Peyer's patch (tissue), 4 donors: ENCODE measurements around the gene DPPA2. TPM values are rescaled to one million over a fixed set of nuclear protein-coding genes. Genes with fewer than 3 reads are reported as not detected.

Experiments used
- DNase-seq, 3 donors: peaks; one replicate each; pipeline ENCODE4 v3.0.0-alpha.2; 2017 to 2019
- H3K27ac ChIP-seq, 4 donors: fragments of 200-600 bp; sonication (generic); one replicate each; pipeline ENCODE4 v1.5.1; 2016 to 2019
- H3K27me3 ChIP-seq, 2 donors: fragments of 200-600 bp; sonication (generic); one replicate each; pipeline ENCODE4 v1.5.1; 2019
- H3K36me3 ChIP-seq, 3 donors: fragments of 200-600 bp; sonication (generic); one replicate each; pipeline ENCODE4 v1.5.1; 2016 to 2019
- H3K4me1 ChIP-seq, 4 donors: fragments of 200-600 bp; sonication (generic); one replicate each; pipeline ENCODE4 v1.5.1; 2016 to 2019
- H3K4me3 ChIP-seq, 4 donors: fragments of 200-600 bp; sonication (generic); 1 replicate in 3 of 4; 2 replicates in 1 of 4; pipeline ENCODE4 v1.5.1; 2016 to 2019; ENCODE audit warnings: mild to moderate bottlenecking in 1 of 4
- H3K9me3 ChIP-seq, 4 donors: fragments of 200-600 bp; sonication (generic); one replicate each; pipeline ENCODE4 v1.5.1; 2016 to 2019; ENCODE audit warnings: mild to moderate bottlenecking in 1 of 4
- CTCF ChIP-seq, 6 experiments: fragments of 450-650 bp in 4 of 6; fragments of 200-600 bp in 2 of 6; sonication (generic) in 1 of 6; IDR thresholded peaks; one replicate each; pipeline ENCODE4 v1.5.1; 2017 to 2019; ENCODE audit warnings: antibody characterized with exemption in 6 of 6, mild to moderate bottlenecking in 3 of 6, moderate library complexity in 1 of 6
- POLR2A ChIP-seq, 2 donors: fragments of 450-650 bp; IDR thresholded peaks; one replicate each; pipeline ENCODE4 v1.5.1; 2017; ENCODE audit warnings: antibody characterized with exemption in 2 of 2, mild to moderate bottlenecking in 2 of 2, moderate library complexity in 2 of 2
- total RNA-seq, 4 donors: library from RNA; depleted of rRNA; stranded (reverse); fragments of >200 nt; gene quantifications; one replicate each; pipeline ENCODE4 v1.1.0, GENCODE V29; 2016

Gene DPPA2
- total RNA-seq, 4 donors from 2014 or later: not detected

DNA sequence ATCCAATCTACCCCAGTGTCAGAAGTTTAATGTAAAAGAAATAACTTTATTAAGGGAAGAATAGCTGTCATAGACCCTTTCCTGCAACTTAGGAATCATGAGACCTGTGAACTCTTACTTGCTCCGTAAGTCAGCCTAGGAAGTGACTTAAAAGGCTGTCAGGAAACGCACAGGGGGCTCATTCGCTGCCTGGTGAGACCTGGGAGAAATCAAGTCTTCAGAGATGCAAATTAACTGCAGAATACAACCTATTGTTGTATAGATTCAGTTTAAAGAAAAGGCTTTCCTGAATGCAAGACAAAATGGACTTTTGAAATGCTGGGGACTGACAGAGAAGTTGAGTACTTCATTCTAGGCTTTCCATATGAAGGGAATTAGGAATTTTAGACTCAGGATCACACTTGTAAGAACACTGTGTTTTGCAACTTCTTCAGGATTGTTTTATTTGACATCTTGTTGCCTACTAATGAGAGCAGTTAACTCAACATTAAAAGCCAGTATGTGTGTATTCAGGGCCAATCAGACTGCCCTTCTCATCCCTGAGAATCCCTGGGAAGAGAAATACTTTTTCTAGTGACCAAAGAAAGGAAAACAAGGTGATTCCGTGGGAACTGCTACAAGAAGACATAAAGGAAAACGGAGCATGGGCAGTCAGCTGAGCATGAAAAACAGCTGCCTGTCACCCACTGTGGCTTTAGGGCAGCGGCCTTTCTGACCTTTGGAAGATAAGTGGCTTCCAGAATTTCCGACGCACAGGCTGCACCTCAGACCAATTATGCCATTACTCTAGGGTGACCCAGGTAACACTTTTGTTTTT lies 39.5 kb upstream of the DPPA2 start:
- Histone ChIP-seq H3K4me1 (no peaks in the 10 kb centered on the region), H3K27ac (no peak overlapping the region), H3K36me3 (no peaks in the 10 kb centered on the region), H3K4me3 (no peak overlapping the region), H3K27me3 (no peaks in the 10 kb centered on the region), H3K9me3 (no peaks in the 10 kb centered on the region)
- no peak for TF ChIP-seq POLR2A (IDR thresholded peaks at IDR 0.05)
- no peak for TF ChIP-seq CTCF (IDR thresholded peaks at IDR 0.05)
- no peak for DNase-seq

- no peaks in the 10 kb centered on the region for H3K36me3 ChIP-seq
- TF ChIP-seq CTCF (IDR thresholded peaks at IDR 0.05) (no peak), POLR2A (IDR thresholded peaks at IDR 0.05) (no peak)
- no peak overlapping the region for H3K4me3 ChIP-seq
- H3K27me3 ChIP-seq: no peaks in the 10 kb centered on the region
- H3K9me3 ChIP-seq: no peaks in the 10 kb centered on the region
- H3K4me1 ChIP-seq: no peaks in the 10 kb centered on the region
- no peak for DNase-seq
- no peak overlapping the region for H3K27ac ChIP-seq
Measured at GRCh38 chr3:109353057-109353456, 36.7 kb upstream of the DPPA2 start.

- DNase-seq: no peak
- no peak overlapping the region for H3K27ac ChIP-seq
- H3K27me3 ChIP-seq: no peaks in the 10 kb centered on the region
- no peaks in the 10 kb centered on the region for H3K4me1 ChIP-seq
- TF ChIP-seq POLR2A (IDR thresholded peaks at IDR 0.05): no peak
- no peak for TF ChIP-seq CTCF (IDR thresholded peaks at IDR 0.05)
- no peaks in the 10 kb centered on the region for H3K9me3 ChIP-seq
- no peak overlapping the region for H3K4me3 ChIP-seq
- H3K36me3 ChIP-seq: no peaks in the 10 kb centered on the region
Measured at GRCh38 chr3:109351231-109351630, 34.9 kb upstream of the DPPA2 start.

DNA sequence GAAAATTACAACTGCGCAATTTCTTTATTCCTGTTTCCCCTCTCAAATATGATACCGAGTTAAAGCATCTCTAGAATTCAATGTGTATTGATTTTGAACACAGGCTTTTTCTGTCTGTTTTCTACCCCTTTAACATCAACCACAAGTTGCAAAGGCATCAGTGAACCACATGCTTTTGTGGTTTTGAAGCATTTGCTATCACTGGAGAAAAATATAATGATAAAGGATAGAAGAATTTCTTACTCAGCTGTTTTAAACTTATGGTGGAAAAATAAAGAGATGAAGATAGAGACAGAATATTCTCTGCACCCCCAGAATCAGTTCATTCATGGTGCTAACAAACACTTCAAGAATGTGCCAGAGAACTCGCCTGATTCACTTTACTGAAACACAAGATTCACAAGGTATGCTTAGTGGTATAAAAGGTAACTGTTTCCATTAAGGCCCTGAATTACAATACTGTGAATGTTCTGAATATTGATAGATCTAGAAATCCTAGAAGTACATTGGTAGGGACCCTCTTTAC lies 30.5 kb upstream of the DPPA2 start:
- DNase-seq: no peak
- Histone ChIP-seq H3K9me3 (no peaks in the 10 kb centered on the region), H3K27me3 (no peaks in the 10 kb centered on the region), H3K36me3 (no peaks in the 10 kb centered on the region), H3K27ac (no peak overlapping the region), H3K4me3 (no peak overlapping the region), H3K4me1 (no peaks in the 10 kb centered on the region)
- no peak for TF ChIP-seq POLR2A (IDR thresholded peaks at IDR 0.05)
- no peak for TF ChIP-seq CTCF (IDR thresholded peaks at IDR 0.05)

- H3K27me3 ChIP-seq: no peaks in the 10 kb centered on the region
- no peaks in the 10 kb centered on the region for H3K9me3 ChIP-seq
- H3K27ac ChIP-seq: no peak overlapping the region
- no peaks in the 10 kb centered on the region for H3K36me3 ChIP-seq
- no peak overlapping the region for H3K4me3 ChIP-seq
- no peak for DNase-seq
- TF ChIP-seq CTCF (IDR thresholded peaks at IDR 0.05) (no peak), POLR2A (IDR thresholded peaks at IDR 0.05) (no peak)
- H3K4me1 ChIP-seq: no peaks in the 10 kb centered on the region
Measured at GRCh38 chr3:109346099-109346498, 29.8 kb upstream of the DPPA2 start.
